Measurements from ENCODE around the gene FOXL3.

DNA sequence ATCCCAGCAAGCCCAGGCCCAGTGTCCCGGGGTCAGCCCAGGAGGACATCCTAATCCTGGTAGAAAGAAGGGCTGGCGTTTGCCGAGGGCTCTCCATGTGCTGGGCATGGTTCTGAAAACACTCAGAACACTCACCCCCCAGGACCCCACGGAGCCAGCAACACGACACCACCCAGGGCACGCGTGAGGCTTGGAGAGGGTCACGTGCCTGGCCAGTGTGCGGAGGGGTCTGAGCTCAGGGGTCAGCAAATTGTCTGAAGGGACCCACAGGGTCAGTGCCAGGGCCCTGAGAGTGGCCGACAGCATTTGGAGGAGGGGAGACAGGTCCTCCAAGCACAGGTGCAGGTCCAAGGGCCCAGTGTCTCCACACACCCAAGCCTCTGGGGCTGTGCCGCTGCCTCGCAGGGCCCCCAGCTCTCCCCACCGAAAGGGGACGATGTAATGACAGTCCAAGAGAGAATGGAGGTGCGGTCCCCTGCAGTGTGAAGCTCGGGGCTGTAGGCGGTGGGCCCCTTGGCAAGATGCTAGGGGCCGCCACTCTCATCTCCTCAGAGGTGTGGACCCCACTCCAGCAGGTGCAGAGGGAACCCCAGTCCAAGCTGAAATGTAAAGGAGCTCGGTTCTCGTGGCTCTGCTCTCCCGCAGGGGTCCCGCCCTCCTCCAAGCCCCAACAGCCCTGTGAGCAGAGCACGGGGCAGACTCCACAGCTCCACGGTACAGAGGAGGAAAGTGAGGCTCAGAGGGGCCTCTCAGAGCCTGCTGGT, 7.8 kb downstream of the FOXL3 start:
- TF ChIP-seq, protein P1, sequence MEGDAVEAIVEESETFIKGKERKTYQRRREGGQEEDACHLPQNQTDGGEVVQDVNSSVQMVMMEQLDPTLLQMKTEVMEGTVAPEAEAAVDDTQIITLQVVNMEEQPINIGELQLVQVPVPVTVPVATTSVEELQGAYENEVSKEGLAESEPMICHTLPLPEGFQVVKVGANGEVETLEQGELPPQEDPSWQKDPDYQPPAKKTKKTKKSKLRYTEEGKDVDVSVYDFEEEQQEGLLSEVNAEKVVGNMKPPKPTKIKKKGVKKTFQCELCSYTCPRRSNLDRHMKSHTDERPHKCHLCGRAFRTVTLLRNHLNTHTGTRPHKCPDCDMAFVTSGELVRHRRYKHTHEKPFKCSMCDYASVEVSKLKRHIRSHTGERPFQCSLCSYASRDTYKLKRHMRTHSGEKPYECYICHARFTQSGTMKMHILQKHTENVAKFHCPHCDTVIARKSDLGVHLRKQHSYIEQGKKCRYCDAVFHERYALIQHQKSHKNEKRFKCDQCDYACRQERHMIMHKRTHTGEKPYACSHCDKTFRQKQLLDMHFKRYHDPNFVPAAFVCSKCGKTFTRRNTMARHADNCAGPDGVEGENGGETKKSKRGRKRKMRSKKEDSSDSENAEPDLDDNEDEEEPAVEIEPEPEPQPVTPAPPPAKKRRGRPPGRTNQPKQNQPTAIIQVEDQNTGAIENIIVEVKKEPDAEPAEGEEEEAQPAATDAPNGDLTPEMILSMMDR (conservative IDR thresholded peaks at IDR 0.05; ENCODE audit: low read depth, low read length): no peak
- TF ChIP-seq EZH2 (IDR thresholded peaks at IDR 0.05; ENCODE audit: borderline replicate concordance, low read depth, low read length, poor library complexity, severe bottlenecking): no peak

Data from A673 (cell line).